Mesendoderm (in vitro differentiated cells): ENCODE results near the gene SSC4D. TPM values are rescaled to one million over a fixed set of nuclear protein-coding genes. Genes with fewer than 3 reads are reported as not detected.
"Not testable (repeated sequence)": the region's sequence is repeated elsewhere in the genome, so short reads cannot be mapped to it uniquely, and the experiment has no call there.

ENCODE experiments used
- DNase-seq: peaks from one replicate; pipeline ENCODE4 v3.0.0; 2013
- H2AK5ac ChIP-seq: 2 replicates; pipeline ENCODE4 v1.6.1; 2013; ENCODE audit warnings: low read length, inconsistent platforms
- H2BK120ac ChIP-seq: 2 replicates; pipeline ENCODE4 v1.6.1; 2013; ENCODE audit warnings: low read depth, mild to moderate bottlenecking, low read length, moderate library complexity, mixed read lengths
- H2BK15ac ChIP-seq: replicated peaks from 2 replicates; pipeline ENCODE4 v1.6.1; 2013; ENCODE audit warnings: low read depth, mild to moderate bottlenecking, moderate library complexity
- H2BK5ac ChIP-seq: 2 replicates; pipeline ENCODE4 v1.6.1; 2013; ENCODE audit warnings: low read length, inconsistent platforms
- H3K18ac ChIP-seq: 2 replicates; pipeline ENCODE4 v1.6.1; 2013; ENCODE audit warnings: mild to moderate bottlenecking, low read length, mixed read lengths
- H3K23ac ChIP-seq: one replicate; pipeline ENCODE4 v1.6.1; 2013; ENCODE audit warnings: low read length
- H3K27ac ChIP-seq: 2 replicates; pipeline ENCODE4 v1.5.1; 2013; ENCODE audit warnings: low read depth, mild to moderate bottlenecking, inconsistent platforms, low read length, moderate library complexity
- H3K27me3 ChIP-seq: 2 replicates; pipeline ENCODE4 v1.6.1; 2013; ENCODE audit warnings: low read length, control low read depth, mild to moderate bottlenecking, inconsistent platforms; ENCODE audit not compliant: insufficient read depth, poor library complexity
- H3K36me3 ChIP-seq: 2 replicates; pipeline ENCODE4 v1.6.1; 2013; ENCODE audit warnings: low read length, inconsistent platforms; ENCODE audit not compliant: control insufficient read depth, insufficient read depth
- H3K4ac ChIP-seq: one replicate; pipeline ENCODE4 v1.6.1; 2013; ENCODE audit warnings: low read depth, mild to moderate bottlenecking, low read length, moderate library complexity
- H3K4me1 ChIP-seq: 2 replicates; pipeline ENCODE4 v1.6.1; 2013; ENCODE audit warnings: low read depth, low read length, inconsistent platforms; ENCODE audit not compliant: control insufficient read depth
- H3K4me2 ChIP-seq: 2 replicates; pipeline ENCODE4 v1.6.1; 2013; ENCODE audit warnings: low read length
- H3K4me3 ChIP-seq: 2 replicates; pipeline ENCODE4 v1.5.1; 2013; ENCODE audit warnings: mild to moderate bottlenecking, low read length
- H3K56ac ChIP-seq: one replicate; pipeline ENCODE4 v1.6.1; 2013; ENCODE audit warnings: low read length
- H3K79me1 ChIP-seq: 2 replicates; pipeline ENCODE4 v1.6.1; 2013; ENCODE audit warnings: low read length, inconsistent platforms
- H3K79me2 ChIP-seq: 2 replicates; pipeline ENCODE4 v1.6.1; 2013; ENCODE audit warnings: mild to moderate bottlenecking, low read length; ENCODE audit not compliant: control insufficient read depth, insufficient read depth
- H3K9ac ChIP-seq: 2 replicates; pipeline ENCODE4 v1.6.1; 2013; ENCODE audit warnings: low read length, inconsistent platforms
- H4K5ac ChIP-seq: one replicate; pipeline ENCODE4 v1.6.1; 2013; ENCODE audit warnings: low read length
- H4K8ac ChIP-seq: one replicate; pipeline ENCODE4 v1.6.1; 2013; ENCODE audit warnings: low read depth, mild to moderate bottlenecking, control low read depth, low read length, moderate library complexity
- WGBS: extraction: QIAGEN DNeasy Blood & Tissue Kit; methylation state at CpG from one replicate; pipeline ENCODE4 v1.1.7; 2013; ENCODE audit warnings: low lambda C conversion rate, missing lambda C conversion rate; ENCODE audit not compliant: insufficient coverage; ENCODE audit errors: extremely low coverage; 5-methylcytosine and 5-hydroxymethylcytosine counted together
- polyA plus RNA-seq, 2 experiments: library from polyadenylated mRNA; stranded (reverse); fragments of 200-250 nt; gene quantifications; one replicate each; pipeline ENCODE4 v1.2.3, GENCODE V29; 2013

SSC4D gene
- 4.3 TPM for polyA plus RNA-seq (2013, experiment 1 of 2)
- polyA plus RNA-seq (2013, experiment 2 of 2) = 4.4 TPM

GRCh38 chr7:76409537-76409936 is at the start of gene SSC4D:
TSS of gene SSC4D (minus strand) at chr7:76409697. CDS start at chr7:76404439, 5,258 bp downstream.
- Histone ChIP-seq H3K23ac (no peak within 1 kb of the TSS), H3K4ac (no peak within 1 kb of the TSS), H3K9ac (peak within 1 kb of the TSS; percentile 62), H2BK5ac (no peak within 1 kb of the TSS), H3K79me2 (no peaks in the 10 kb centered on the region), H3K27me3 (no peaks in the 10 kb centered on the region), H4K5ac (no peak within 1 kb of the TSS), H3K18ac (no peak within 1 kb of the TSS), H3K4me2 (peak within 1 kb of the TSS; percentile 26), H3K36me3 (no peaks in the 10 kb centered on the region), H3K27ac (no peak within 1 kb of the TSS), H3K4me1 (no peaks in the 10 kb centered on the region), H3K56ac (peak within 1 kb of the TSS; percentile 80), H2AK5ac (no peak within 1 kb of the TSS), H3K79me1 (no peaks in the 10 kb centered on the region), H2BK15ac (no peak within 1 kb of the TSS), H4K8ac (no peak within 1 kb of the TSS), H2BK120ac (no peak within 1 kb of the TSS), H3K4me3 (no peak within 1 kb of the TSS)
- no CpG with 5 or more reads among the region's 6 CpGs for WGBS
- peak; percentile 87 for DNase-seq

- not testable (repeated sequence) for H3K79me2 ChIP-seq
Measured at GRCh38 chr7:76458504-76458903, 49.0 kb upstream of the SSC4D start.

GRCh38 chr7:76457017-76457416 is 47.5 kb upstream of the SSC4D start:
- not testable (repeated sequence) for H2BK5ac ChIP-seq, H3K4me2 ChIP-seq, H3K18ac ChIP-seq, H3K27me3 ChIP-seq, H3K4me3 ChIP-seq, H2AK5ac ChIP-seq, H3K79me2 ChIP-seq, H3K36me3 ChIP-seq, H3K4ac ChIP-seq, H3K4me1 ChIP-seq, H4K8ac ChIP-seq, H4K5ac ChIP-seq, H2BK120ac ChIP-seq, H3K79me1 ChIP-seq, H3K23ac ChIP-seq, H2BK15ac ChIP-seq, DNase-seq, H3K9ac ChIP-seq, H3K56ac ChIP-seq, H3K27ac ChIP-seq
- no CpG with 5 or more reads among the region's 4 CpGs for WGBS

More at GRCh38 chr7:76458504-76458903, 49.0 kb upstream of the SSC4D start:
- not testable (repeated sequence) for H2BK15ac ChIP-seq, H3K79me1 ChIP-seq, DNase-seq, H3K4me3 ChIP-seq, H2AK5ac ChIP-seq, H3K27ac ChIP-seq, H2BK5ac ChIP-seq, H3K56ac ChIP-seq, H3K9ac ChIP-seq, H3K4me1 ChIP-seq, H2BK120ac ChIP-seq, H3K27me3 ChIP-seq, H4K5ac ChIP-seq, H3K4ac ChIP-seq, H3K23ac ChIP-seq, H4K8ac ChIP-seq, H3K18ac ChIP-seq, H3K36me3 ChIP-seq, H3K4me2 ChIP-seq
- WGBS = no CpG with 5 or more reads among the region's 4 CpGs

DNA sequence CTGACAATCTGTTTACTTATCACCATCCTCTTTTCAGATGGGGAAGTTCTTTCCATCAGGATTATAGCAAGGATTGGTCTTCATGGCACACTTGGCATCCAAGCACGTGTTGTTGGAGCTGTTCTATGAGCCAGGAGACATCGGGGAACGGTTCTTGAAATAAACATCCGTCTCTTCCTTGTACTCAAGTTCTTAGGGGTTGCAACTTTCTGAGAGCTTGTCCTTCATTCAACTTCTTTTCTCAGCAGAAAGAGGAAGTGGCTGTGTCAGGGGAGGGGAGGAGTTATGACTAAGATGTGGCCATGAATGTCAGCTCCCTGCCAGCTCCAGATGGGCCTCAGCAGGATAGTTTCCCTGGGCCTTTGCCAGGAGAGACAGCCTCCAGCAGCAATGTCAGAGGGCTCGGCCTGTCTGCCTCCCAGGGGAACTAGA is 36.1 kb upstream of the SSC4D start:
- H2AK5ac ChIP-seq, H4K8ac ChIP-seq, H3K4ac ChIP-seq, H2BK15ac ChIP-seq, H2BK120ac ChIP-seq, H3K18ac ChIP-seq, H3K4me3 ChIP-seq, DNase-seq, H3K56ac ChIP-seq, H3K27me3 ChIP-seq, H3K23ac ChIP-seq, H3K27ac ChIP-seq, H3K79me1 ChIP-seq, H4K5ac ChIP-seq, H3K4me2 ChIP-seq, H2BK5ac ChIP-seq, H3K4me1 ChIP-seq, H3K36me3 ChIP-seq, H3K9ac ChIP-seq, H3K79me2 ChIP-seq: not testable (repeated sequence)
- no CpG with 5 or more reads among the region's 5 CpGs for WGBS

GRCh38 chr7:76443846-76444245 is 34.3 kb upstream of the SSC4D start:
- H3K27me3 ChIP-seq, H3K27ac ChIP-seq, H3K23ac ChIP-seq, H3K9ac ChIP-seq, H3K4me2 ChIP-seq, H3K4me3 ChIP-seq, H3K56ac ChIP-seq, H2BK5ac ChIP-seq, H3K79me2 ChIP-seq, H2AK5ac ChIP-seq, H4K8ac ChIP-seq, H3K36me3 ChIP-seq, DNase-seq, H3K18ac ChIP-seq, H3K79me1 ChIP-seq, H2BK15ac ChIP-seq, H2BK120ac ChIP-seq, H4K5ac ChIP-seq, H3K4me1 ChIP-seq, H3K4ac ChIP-seq: not testable (repeated sequence)
- no CpG with 5 or more reads among the region's 12 CpGs for WGBS
